Right lobe of liver (tissue), 4 donors: Measurements from ENCODE around the gene BPIFB3.

Source experiments
- POLR2A ChIP-seq: fragments of 450-650 bp; IDR thresholded peaks from one replicate; pipeline ENCODE4 v1.6.1; 2017; ENCODE audit warnings: antibody characterized with exemption, mild to moderate bottlenecking
- TF ChIP-seq, protein P1 (sequence below), 4 donors: fragments of 200-600 bp in 3 of 4; fragments of 450-650 bp in 1 of 4; IDR thresholded peaks; one replicate each; pipeline versions ENCODE4 v1.5.1 to v1.8.0; 2016 to 2022; ENCODE audit warnings: antibody characterized with exemption in 4 of 4, mild to moderate bottlenecking in 2 of 4
- donor health status: DM: no; HTN: no; CAD: no.
- donor health status: DM: no; HTN: no; CAD: no.
- donor health status: DM: no; HTN: yes; CAD: no.

DNA sequence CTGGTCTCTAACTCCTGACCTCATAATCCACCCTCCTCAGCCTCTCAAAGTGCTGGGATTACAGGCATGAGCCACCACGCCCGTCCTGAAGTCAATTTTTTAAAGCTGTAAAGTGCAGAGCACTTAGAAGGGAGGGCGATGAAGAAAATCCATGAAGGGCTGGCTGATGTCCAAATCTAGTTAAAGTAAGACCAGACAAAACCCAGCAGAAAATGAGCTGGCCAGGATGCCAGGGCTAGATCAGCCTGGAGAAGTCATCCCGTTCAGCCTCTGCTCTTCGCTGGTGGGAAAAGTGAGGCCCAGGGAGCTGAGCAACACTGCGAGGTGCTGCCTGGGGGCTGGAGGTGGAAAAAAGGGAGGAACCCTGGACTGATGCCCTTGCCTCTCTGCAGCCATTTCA is 28.8 kb downstream of the BPIFB3 start:
- TF ChIP-seq, protein P1, sequence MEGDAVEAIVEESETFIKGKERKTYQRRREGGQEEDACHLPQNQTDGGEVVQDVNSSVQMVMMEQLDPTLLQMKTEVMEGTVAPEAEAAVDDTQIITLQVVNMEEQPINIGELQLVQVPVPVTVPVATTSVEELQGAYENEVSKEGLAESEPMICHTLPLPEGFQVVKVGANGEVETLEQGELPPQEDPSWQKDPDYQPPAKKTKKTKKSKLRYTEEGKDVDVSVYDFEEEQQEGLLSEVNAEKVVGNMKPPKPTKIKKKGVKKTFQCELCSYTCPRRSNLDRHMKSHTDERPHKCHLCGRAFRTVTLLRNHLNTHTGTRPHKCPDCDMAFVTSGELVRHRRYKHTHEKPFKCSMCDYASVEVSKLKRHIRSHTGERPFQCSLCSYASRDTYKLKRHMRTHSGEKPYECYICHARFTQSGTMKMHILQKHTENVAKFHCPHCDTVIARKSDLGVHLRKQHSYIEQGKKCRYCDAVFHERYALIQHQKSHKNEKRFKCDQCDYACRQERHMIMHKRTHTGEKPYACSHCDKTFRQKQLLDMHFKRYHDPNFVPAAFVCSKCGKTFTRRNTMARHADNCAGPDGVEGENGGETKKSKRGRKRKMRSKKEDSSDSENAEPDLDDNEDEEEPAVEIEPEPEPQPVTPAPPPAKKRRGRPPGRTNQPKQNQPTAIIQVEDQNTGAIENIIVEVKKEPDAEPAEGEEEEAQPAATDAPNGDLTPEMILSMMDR (IDR thresholded peaks at IDR 0.05) = no peak
- TF ChIP-seq POLR2A = no peak
